HCT116 (cell line): ENCODE results near the gene AIMP1. TPM values are rescaled to one million over a fixed set of nuclear protein-coding genes. Genes with fewer than 3 reads are reported as not detected.

Experiments used
- ATAC-seq: fragments of 200-7000 bp; cut with Tn5 transposase; 2 replicates; pipeline ENCODE4 v1.9.1; 2020; ENCODE audit warnings: mild to moderate bottlenecking, moderate library complexity
- BruUV-seq: library from RNA; stranded (reverse); fragments of 400-500 nt; replicated peaks from 2 replicates; lab custom pipeline; 2021; lab: Mats Ljungman, UMichigan
- CTCF ChIA-PET: fragments of 300-600 bp; sonication (Branson Sonifier 250); formaldehyde crosslinking; loops from one replicate; lab custom pipeline; 2021; ENCODE audit warnings: antibody characterized with exemption; lab: Charles Lee
- POLR2A ChIA-PET: fragments of 300-600, 350-600 bp; sonication (Branson Sonifier 250); formaldehyde crosslinking; loops from one replicate; lab custom pipeline; 2021; ENCODE audit warnings: antibody characterized with exemption; lab: Charles Lee
- RAD21 ChIA-PET, 2 experiments: fragments of 300-600 bp; sonication (Branson Sonifier 250); formaldehyde crosslinking; loops; one replicate each; lab custom pipeline; 2023; ENCODE audit warnings: low total read pairs in 2 of 2; ENCODE audit not compliant: uncharacterized antibody in 2 of 2, unreplicated experiment in 2 of 2, low non-redundant PET in 1 of 2; lab: Charles Lee
- DNase-seq: peaks from one replicate; pipeline ENCODE4 v3.0.0-alpha.2; 2010; ENCODE audit warnings: low read depth, low spot score
- H2AFZ ChIP-seq: fragments of 200-600 bp; shearing (Covaris generic), sonication (generic); 2 replicates; pipeline ENCODE4 v1.6.1; 2017; ENCODE audit warnings: low read depth, mixed run types, mixed read lengths, antibody characterized with exemption, low read length; ENCODE audit not compliant: poor library complexity, severe bottlenecking
- H3K27ac ChIP-seq: 2 replicates; pipeline ENCODE4 v1.5.1; 2012; ENCODE audit warnings: low read depth, low read length
- H3K27me3 ChIP-seq: fragments of 200-600 bp; sonication (generic); 2 replicates; pipeline ENCODE4 v1.6.1; 2016; ENCODE audit warnings: mixed run types, low read length, mixed read lengths; ENCODE audit not compliant: insufficient read depth
- H3K36me3 ChIP-seq, 2 experiments: fragments of 200-500 bp in 1 of 2; fragments of 200-600 bp in 1 of 2; sonication (Bioruptor generic) in 1 of 2; sonication (generic) in 1 of 2; 2 replicates each; pipeline versions ENCODE4 v1.5.1 to v1.6.1; 2014 to 2016; ENCODE audit warnings: low read length in 2 of 2, inconsistent platforms in 1 of 2, mixed read lengths in 1 of 2, mixed run types in 1 of 2; ENCODE audit not compliant: insufficient read depth in 2 of 2, control insufficient read depth in 1 of 2
- H3K4me1 ChIP-seq, 2 experiments: fragments of 200-600 bp in 1 of 2; sonication (generic) in 1 of 2; 2 replicates each; pipeline versions ENCODE4 v1.5.1 to v1.6.1; 2012 to 2017; ENCODE audit warnings: low read length in 2 of 2, inconsistent platforms in 1 of 2, mild to moderate bottlenecking in 1 of 2, mixed read lengths in 1 of 2, mixed run types in 1 of 2, moderate library complexity in 1 of 2; ENCODE audit not compliant: insufficient read depth in 2 of 2, control insufficient read depth in 1 of 2
- H3K4me2 ChIP-seq: fragments of 200-600 bp; sonication (generic); 2 replicates; pipeline ENCODE4 v1.6.1; 2017; ENCODE audit warnings: mixed run types, low read length, mixed read lengths
- H3K4me3 ChIP-seq, 2 experiments: fragments of 200-600 bp in 1 of 2; sonication (generic) in 1 of 2; replicated peaks in 1 of 2; 2 replicates each; pipeline ENCODE4 v1.5.1; 2011 to 2016; ENCODE audit warnings: low read length in 2 of 2, control low read depth in 1 of 2, low read depth in 1 of 2, mild to moderate bottlenecking in 1 of 2, mixed read lengths in 1 of 2, mixed run types in 1 of 2
- H3K79me2 ChIP-seq: fragments of 200-600 bp; sonication (generic); 2 replicates; pipeline ENCODE4 v1.6.1; 2017; ENCODE audit warnings: mild to moderate bottlenecking, mixed run types, low read length, moderate library complexity, mixed read lengths; ENCODE audit not compliant: insufficient read depth
- H3K9ac ChIP-seq: fragments of 200-600 bp; sonication (generic); 2 replicates; pipeline ENCODE4 v1.6.1; 2016; ENCODE audit warnings: low read length, mixed read lengths
- H3K9me2 ChIP-seq: fragments of 200-600 bp; sonication (generic), shearing (Covaris generic); 2 replicates; pipeline ENCODE4 v1.6.1; 2017; ENCODE audit warnings: mixed run types, mild to moderate bottlenecking, moderate library complexity; ENCODE audit not compliant: insufficient read depth
- H3K9me3 ChIP-seq, 2 experiments: fragments of 200-500 bp in 1 of 2; fragments of 200-600 bp in 1 of 2; sonication (Bioruptor generic) in 1 of 2; sonication (generic) in 1 of 2; 2 replicates each; pipeline ENCODE4 v1.6.1; 2014 to 2017; ENCODE audit warnings: low read length in 2 of 2, mixed read lengths in 2 of 2, inconsistent platforms in 1 of 2, low read depth in 1 of 2, mild to moderate bottlenecking in 1 of 2, mixed run types in 1 of 2, moderate library complexity in 1 of 2; ENCODE audit not compliant: control insufficient read depth in 1 of 2, insufficient read depth in 1 of 2
- H4K20me1 ChIP-seq: fragments of 200-600 bp; sonication (generic), shearing (Covaris generic); 2 replicates; pipeline ENCODE4 v1.6.1; 2017; ENCODE audit warnings: mixed run types, mild to moderate bottlenecking, moderate library complexity; ENCODE audit not compliant: insufficient read depth
- ATF3 ChIP-seq: IDR thresholded peaks from 2 replicates; pipeline ENCODE4 v1.6.1; 2012
- CEBPB ChIP-seq: IDR thresholded peaks from 2 replicates; pipeline ENCODE4 v1.6.1; 2012; ENCODE audit warnings: low read depth
- ELF1 ChIP-seq: IDR thresholded peaks from 2 replicates; pipeline ENCODE4 v1.6.1; 2012; ENCODE audit warnings: low read depth, borderline replicate concordance
- EZH2 ChIP-seq: fragments of 200-600 bp; sonication (generic); IDR thresholded peaks from 2 replicates; pipeline ENCODE4 v1.6.1; 2017; ENCODE audit warnings: antibody characterized with exemption, mixed run types
- FOSL1 ChIP-seq: IDR thresholded peaks from 2 replicates; pipeline ENCODE4 v1.6.1; 2012; ENCODE audit warnings: low read depth
- JUND ChIP-seq: IDR thresholded peaks from 2 replicates; pipeline ENCODE4 v1.6.1; 2012
- POLR2A ChIP-seq: IDR thresholded peaks from 2 replicates; pipeline ENCODE4 v1.7.0; 2011; ENCODE audit warnings: borderline replicate concordance; ENCODE audit not compliant: insufficient read depth, insufficient read length; ENCODE audit errors: extremely low read depth
- POLR2AphosphoS5 ChIP-seq: IDR thresholded peaks from 2 replicates; pipeline ENCODE4 v1.6.1; 2011; ENCODE audit warnings: mild to moderate bottlenecking, low read depth, low read length, moderate library complexity
- RAD21 ChIP-seq: IDR thresholded peaks from 2 replicates; pipeline ENCODE4 v1.6.1; 2012; ENCODE audit warnings: low read depth, mild to moderate bottlenecking
- SIN3A ChIP-seq: IDR thresholded peaks from 2 replicates; pipeline ENCODE4 v1.6.1; 2012; ENCODE audit warnings: low read depth
- SP1 ChIP-seq: IDR thresholded peaks from 2 replicates; pipeline ENCODE4 v1.6.1; 2012; ENCODE audit warnings: low read depth
- YY1 ChIP-seq: IDR thresholded peaks from 2 replicates; pipeline ENCODE4 v1.6.1; 2011; ENCODE audit warnings: low read length, low read depth, moderate library complexity, mild to moderate bottlenecking; ENCODE audit not compliant: insufficient replicate concordance; ENCODE audit errors: extremely low read depth
- ZBTB33 ChIP-seq: IDR thresholded peaks from 2 replicates; pipeline ENCODE4 v1.6.1; 2011; ENCODE audit warnings: mild to moderate bottlenecking, low read length, moderate library complexity; ENCODE audit not compliant: insufficient replicate concordance; ENCODE audit errors: extremely low read depth
- ZFX ChIP-seq: fragments of 450-650 bp; IDR thresholded peaks from 2 replicates; pipeline ENCODE4 v1.6.1; 2017
- intact Hi-C: fragments of 100-400 bp; cut with micrococcal nuclease; formaldehyde crosslinking; loops from 2 replicates; pipeline ENCODE4 v1.10.0; 2022
- total RNA-seq: library from RNA; stranded (reverse); gene quantifications from one replicate; pipeline ENCODE4 v1.2.1, GENCODE V29; 2021; ENCODE audit not compliant: unreplicated experiment
- TF ChIP-seq, protein P1 (sequence below): IDR thresholded peaks from 2 replicates; pipeline ENCODE4 v1.6.1; 2012; ENCODE audit warnings: low read depth
- TF ChIP-seq, protein P2 (sequence below), 3 experiments: fragments of 200-600 bp in 1 of 3; sonication (generic) in 1 of 3; IDR thresholded peaks in 2 of 3; conservative IDR thresholded peaks in 1 of 3; 2 replicates each; pipeline ENCODE4 v1.5.1; 2012 to 2017; ENCODE audit warnings: low read depth in 2 of 3, low read length in 2 of 3, antibody characterized with exemption in 1 of 3, borderline replicate concordance in 1 of 3, control low read depth in 1 of 3, mild to moderate bottlenecking in 1 of 3, mixed read lengths in 1 of 3, mixed run types in 1 of 3, moderate library complexity in 1 of 3; ENCODE audit not compliant: insufficient read depth in 1 of 3

Gene AIMP1
- total RNA-seq, 1 experiment from 2014 or later = 67.4 TPM

- DNase-seq (no peak), ATAC-seq (no peak)
- no peak for TF ChIP-seq EZH2
- no peak for TF ChIP-seq ELF1
- TF ChIP-seq POLR2AphosphoS5 = no peak
- no peak for TF ChIP-seq ZFX
- TF ChIP-seq SP1 = no peak
- TF ChIP-seq, protein P1, sequence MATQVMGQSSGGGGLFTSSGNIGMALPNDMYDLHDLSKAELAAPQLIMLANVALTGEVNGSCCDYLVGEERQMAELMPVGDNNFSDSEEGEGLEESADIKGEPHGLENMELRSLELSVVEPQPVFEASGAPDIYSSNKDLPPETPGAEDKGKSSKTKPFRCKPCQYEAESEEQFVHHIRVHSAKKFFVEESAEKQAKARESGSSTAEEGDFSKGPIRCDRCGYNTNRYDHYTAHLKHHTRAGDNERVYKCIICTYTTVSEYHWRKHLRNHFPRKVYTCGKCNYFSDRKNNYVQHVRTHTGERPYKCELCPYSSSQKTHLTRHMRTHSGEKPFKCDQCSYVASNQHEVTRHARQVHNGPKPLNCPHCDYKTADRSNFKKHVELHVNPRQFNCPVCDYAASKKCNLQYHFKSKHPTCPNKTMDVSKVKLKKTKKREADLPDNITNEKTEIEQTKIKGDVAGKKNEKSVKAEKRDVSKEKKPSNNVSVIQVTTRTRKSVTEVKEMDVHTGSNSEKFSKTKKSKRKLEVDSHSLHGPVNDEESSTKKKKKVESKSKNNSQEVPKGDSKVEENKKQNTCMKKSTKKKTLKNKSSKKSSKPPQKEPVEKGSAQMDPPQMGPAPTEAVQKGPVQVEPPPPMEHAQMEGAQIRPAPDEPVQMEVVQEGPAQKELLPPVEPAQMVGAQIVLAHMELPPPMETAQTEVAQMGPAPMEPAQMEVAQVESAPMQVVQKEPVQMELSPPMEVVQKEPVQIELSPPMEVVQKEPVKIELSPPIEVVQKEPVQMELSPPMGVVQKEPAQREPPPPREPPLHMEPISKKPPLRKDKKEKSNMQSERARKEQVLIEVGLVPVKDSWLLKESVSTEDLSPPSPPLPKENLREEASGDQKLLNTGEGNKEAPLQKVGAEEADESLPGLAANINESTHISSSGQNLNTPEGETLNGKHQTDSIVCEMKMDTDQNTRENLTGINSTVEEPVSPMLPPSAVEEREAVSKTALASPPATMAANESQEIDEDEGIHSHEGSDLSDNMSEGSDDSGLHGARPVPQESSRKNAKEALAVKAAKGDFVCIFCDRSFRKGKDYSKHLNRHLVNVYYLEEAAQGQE = no peak
- TF ChIP-seq ZBTB33 = no peak
- no peak for TF ChIP-seq ATF3
- TF ChIP-seq JUND = no peak
- TF ChIP-seq YY1 = no peak
- TF ChIP-seq, protein P2, sequence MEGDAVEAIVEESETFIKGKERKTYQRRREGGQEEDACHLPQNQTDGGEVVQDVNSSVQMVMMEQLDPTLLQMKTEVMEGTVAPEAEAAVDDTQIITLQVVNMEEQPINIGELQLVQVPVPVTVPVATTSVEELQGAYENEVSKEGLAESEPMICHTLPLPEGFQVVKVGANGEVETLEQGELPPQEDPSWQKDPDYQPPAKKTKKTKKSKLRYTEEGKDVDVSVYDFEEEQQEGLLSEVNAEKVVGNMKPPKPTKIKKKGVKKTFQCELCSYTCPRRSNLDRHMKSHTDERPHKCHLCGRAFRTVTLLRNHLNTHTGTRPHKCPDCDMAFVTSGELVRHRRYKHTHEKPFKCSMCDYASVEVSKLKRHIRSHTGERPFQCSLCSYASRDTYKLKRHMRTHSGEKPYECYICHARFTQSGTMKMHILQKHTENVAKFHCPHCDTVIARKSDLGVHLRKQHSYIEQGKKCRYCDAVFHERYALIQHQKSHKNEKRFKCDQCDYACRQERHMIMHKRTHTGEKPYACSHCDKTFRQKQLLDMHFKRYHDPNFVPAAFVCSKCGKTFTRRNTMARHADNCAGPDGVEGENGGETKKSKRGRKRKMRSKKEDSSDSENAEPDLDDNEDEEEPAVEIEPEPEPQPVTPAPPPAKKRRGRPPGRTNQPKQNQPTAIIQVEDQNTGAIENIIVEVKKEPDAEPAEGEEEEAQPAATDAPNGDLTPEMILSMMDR (IDR thresholded peaks at IDR 0.05 in 2 of 3, conservative IDR thresholded peaks at IDR 0.05 in 1 of 3; ENCODE audit: borderline replicate concordance in 1 of 3, insufficient read depth in 1 of 3, low read depth in 2 of 3, low read length in 2 of 3) = no peak
- TF ChIP-seq FOSL1 = no peak
- TF ChIP-seq CEBPB = no peak
- no peak for TF ChIP-seq POLR2A
- TF ChIP-seq SIN3A = no peak
- no peak for TF ChIP-seq RAD21
- CTCF ChIA-PET = no interaction called here
- BruUV-seq = no TSS peak
- Histone ChIP-seq H3K36me3 (no peaks in the 10 kb centered on the region), H2AFZ (no peak overlapping the region), H3K27me3 (no peaks in the 10 kb centered on the region), H3K9me3 (no peaks in the 10 kb centered on the region), H3K27ac (no peak overlapping the region), H3K4me1 (no peaks in the 10 kb centered on the region), H3K9me2 (no peaks in the 10 kb centered on the region), H3K4me3 (no peak overlapping the region), H3K79me2 (no peaks in the 10 kb centered on the region), H3K4me2 (no peak overlapping the region), H4K20me1 (no peaks in the 10 kb centered on the region), H3K9ac (no peak overlapping the region)
- RAD21 ChIA-PET = no interaction called here
- POLR2A ChIA-PET = no interaction called here
- intact Hi-C loops = no loop called here
These were observed 32.1 kb upstream of the AIMP1 start for GRCh38 chr4:106284227-106284626.
